ENCODE results near the gene TLL2.

DNA sequence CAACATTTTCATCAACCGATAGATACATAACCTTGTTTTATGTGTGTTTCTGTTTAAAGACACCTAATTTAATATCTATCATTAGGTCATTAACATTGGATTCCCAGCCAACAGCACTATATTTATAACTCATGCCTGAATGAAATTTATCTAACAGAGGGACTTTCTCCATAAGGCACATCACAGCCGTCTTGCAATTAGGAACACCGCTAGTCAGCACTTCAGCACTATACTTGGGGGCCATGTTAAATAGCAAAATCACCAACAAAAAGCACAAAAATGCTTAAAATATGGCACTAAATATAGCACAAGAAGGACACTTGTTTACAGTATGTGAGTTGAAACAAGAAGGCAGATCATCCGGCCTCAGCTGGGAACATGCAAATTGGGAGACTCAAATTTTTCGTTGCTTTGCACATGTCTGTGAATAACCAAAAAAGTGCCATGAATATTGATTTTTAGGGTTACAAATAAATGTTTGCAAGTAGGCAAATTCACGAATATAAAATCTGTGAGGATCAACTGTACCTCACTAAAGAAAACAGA, 51.0 kb downstream of the TLL2 start:
- TF ChIP-seq, protein P1, sequence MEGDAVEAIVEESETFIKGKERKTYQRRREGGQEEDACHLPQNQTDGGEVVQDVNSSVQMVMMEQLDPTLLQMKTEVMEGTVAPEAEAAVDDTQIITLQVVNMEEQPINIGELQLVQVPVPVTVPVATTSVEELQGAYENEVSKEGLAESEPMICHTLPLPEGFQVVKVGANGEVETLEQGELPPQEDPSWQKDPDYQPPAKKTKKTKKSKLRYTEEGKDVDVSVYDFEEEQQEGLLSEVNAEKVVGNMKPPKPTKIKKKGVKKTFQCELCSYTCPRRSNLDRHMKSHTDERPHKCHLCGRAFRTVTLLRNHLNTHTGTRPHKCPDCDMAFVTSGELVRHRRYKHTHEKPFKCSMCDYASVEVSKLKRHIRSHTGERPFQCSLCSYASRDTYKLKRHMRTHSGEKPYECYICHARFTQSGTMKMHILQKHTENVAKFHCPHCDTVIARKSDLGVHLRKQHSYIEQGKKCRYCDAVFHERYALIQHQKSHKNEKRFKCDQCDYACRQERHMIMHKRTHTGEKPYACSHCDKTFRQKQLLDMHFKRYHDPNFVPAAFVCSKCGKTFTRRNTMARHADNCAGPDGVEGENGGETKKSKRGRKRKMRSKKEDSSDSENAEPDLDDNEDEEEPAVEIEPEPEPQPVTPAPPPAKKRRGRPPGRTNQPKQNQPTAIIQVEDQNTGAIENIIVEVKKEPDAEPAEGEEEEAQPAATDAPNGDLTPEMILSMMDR (IDR thresholded peaks at IDR 0.05; ENCODE audit: borderline replicate concordance, extremely low read depth, low read length, poor library complexity, severe bottlenecking) = no peak
- no peak for TF ChIP-seq EZH2 (IDR thresholded peaks at IDR 0.05; ENCODE audit: borderline replicate concordance, low read depth, low read length, severe bottlenecking)
